ELF-1 (cell line): ENCODE results near the gene IL17RC.
"Not testable (repeated sequence)": the region's sequence is repeated elsewhere in the genome, so short reads cannot be mapped to it uniquely, and the experiment has no call there.

Experiments used
- DNase-seq: peaks from one replicate; pipeline ENCODE4 v3.0.0-alpha.2; 2016; ENCODE audit warnings: low read depth, low spot score

Gene IL17RC

GRCh38 chr3:9914559-9915253 lies 2.2 kb upstream of the IL17RC start:
- DNase-seq, result no peak

- peak; percentile 74 for DNase-seq
Observed at GRCh38 chr3:9915254-9916141, 1.4 kb upstream of the IL17RC start.

- peak; percentile 20 for DNase-seq
Observed at GRCh38 chr3:9916346-9916733, 558 bp upstream of the IL17RC start.

GRCh38 chr3:9917820-9918219 lies 922 bp downstream of the IL17RC start:
- no peak for DNase-seq

- no peak for DNase-seq
Observed at GRCh38 chr3:9918261-9919038, 1.6 kb downstream of the IL17RC start.

GRCh38 chr3:9928158-9928557 lies 11.3 kb downstream of the IL17RC start:
- DNase-seq, result no peak

GRCh38 chr3:9930804-9931418 lies 14.0 kb downstream of the IL17RC start:
- DNase-seq, result no peak

- DNase-seq, result no peak
Observed at GRCh38 chr3:9932535-9932842, 15.6 kb downstream of the IL17RC start.

GRCh38 chr3:9932843-9933560 lies 16.1 kb downstream of the IL17RC start:
- peak; percentile 90 for DNase-seq

GRCh38 chr3:9933561-9934234 lies 16.8 kb downstream of the IL17RC start, which contains the start of gene CRELD1:
CRELD1 (plus strand) TSS chr3:9933834; CDS start chr3:9934439, 605 bp downstream.
- DNase-seq, result peak; percentile 97

GRCh38 chr3:9934235-9934621 lies 17.3 kb downstream of the IL17RC start:
- no peak for DNase-seq

GRCh38 chr3:9934993-9935392 lies 18.1 kb downstream of the IL17RC start:
- no peak for DNase-seq

- no peak for DNase-seq
Observed at GRCh38 chr3:9935966-9936510, 19.1 kb downstream of the IL17RC start.

GRCh38 chr3:9937486-9938238 lies 20.8 kb downstream of the IL17RC start:
- DNase-seq, result no peak

GRCh38 chr3:9938966-9939365 lies 22.1 kb downstream of the IL17RC start:
- no peak for DNase-seq

GRCh38 chr3:9939906-9940305 lies 23.0 kb downstream of the IL17RC start:
- DNase-seq, result not testable (repeated sequence)

- no peak for DNase-seq
Observed at GRCh38 chr3:9940746-9941145, 23.8 kb downstream of the IL17RC start.

- no peak for DNase-seq
Observed at GRCh38 chr3:9942164-9942563, 25.3 kb downstream of the IL17RC start.

- no peak for DNase-seq
Observed at GRCh38 chr3:9942934-9943690, 26.2 kb downstream of the IL17RC start.
